A204.1 (cell line): ENCODE results near the gene TAF15.

ENCODE experiments used
- FAIRE-seq: peaks from 2 replicates; lab custom pipeline; 2012; peaks lifted over from hg19 to GRCh38; lab: Jason Lieb, UNC

TAF15 gene

GRCh38 chr17:35788477-35789368 lies 20.6 kb upstream of the TAF15 start:
- FAIRE-seq: no peak

GRCh38 chr17:35790841-35791240 lies 18.4 kb upstream of the TAF15 start:
- no peak for FAIRE-seq

- no peak for FAIRE-seq
Observed at GRCh38 chr17:35791681-35792350, 17.5 kb upstream of the TAF15 start.

- FAIRE-seq: no peak
Observed at GRCh38 chr17:35793257-35793656, 16.0 kb upstream of the TAF15 start.

- no peak for FAIRE-seq
Observed at GRCh38 chr17:35795007-35795870, 14.0 kb upstream of the TAF15 start, which contains the start of gene MMP28. MMP28 (minus strand) TSS chr17:35795641; CDS start chr17:35795377, 264 bp downstream.

- no peak for FAIRE-seq
Observed at GRCh38 chr17:35795871-35796265, 13.4 kb upstream of the TAF15 start.

GRCh38 chr17:35796942-35797341 lies 12.3 kb upstream of the TAF15 start:
- FAIRE-seq: no peak

GRCh38 chr17:35797370-35797769 lies 11.9 kb upstream of the TAF15 start:
- FAIRE-seq: no peak

- no peak for FAIRE-seq
Observed at GRCh38 chr17:35797918-35798317, 11.4 kb upstream of the TAF15 start.

GRCh38 chr17:35799942-35800341 lies 9.3 kb upstream of the TAF15 start:
- no peak for FAIRE-seq

GRCh38 chr17:35801583-35802224 lies 7.6 kb upstream of the TAF15 start:
- no peak for FAIRE-seq

GRCh38 chr17:35804658-35805192 lies 4.6 kb upstream of the TAF15 start:
- FAIRE-seq: no peak

GRCh38 chr17:35807371-35808144 lies 1.7 kb upstream of the TAF15 start:
- FAIRE-seq: no peak

- FAIRE-seq: no peak
Observed at GRCh38 chr17:35808240-35808961, 883 bp upstream of the TAF15 start.

GRCh38 chr17:35809855-35810461 lies 674 bp downstream of the TAF15 start:
- FAIRE-seq: no peak

GRCh38 chr17:35811759-35812158 lies 2.5 kb downstream of the TAF15 start:
- FAIRE-seq: no peak

GRCh38 chr17:35812456-35812855 lies 3.2 kb downstream of the TAF15 start:
- no peak for FAIRE-seq

- FAIRE-seq: no peak
Observed at GRCh38 chr17:35816723-35817122, 7.4 kb downstream of the TAF15 start.

GRCh38 chr17:35817196-35817595 lies 7.9 kb downstream of the TAF15 start:
- no peak for FAIRE-seq

- no peak for FAIRE-seq
Observed at GRCh38 chr17:35819455-35819854, 10.2 kb downstream of the TAF15 start.
